ELR (cell line): ENCODE measurements around the gene MOV10L1.

Experiments
- DNase-seq: peaks from one replicate; pipeline ENCODE4 v3.0.0-alpha.2; 2015; ENCODE audit warnings: low read depth

Gene MOV10L1

GRCh38 chr22:50175921-50176849, 86.4 kb downstream of the MOV10L1 start:
- DNase-seq = no peak

- no peak for DNase-seq
Observed at GRCh38 chr22:50176850-50177536, 87.2 kb downstream of the MOV10L1 start.

GRCh38 chr22:50177537-50178470, 88.0 kb downstream of the MOV10L1 start:
- DNase-seq = no peak

GRCh38 chr22:50178471-50178864, 88.7 kb downstream of the MOV10L1 start:
- no peak for DNase-seq

GRCh38 chr22:50178871-50179869, 89.4 kb downstream of the MOV10L1 start:
- DNase-seq = no peak

- DNase-seq = no peak
Observed at GRCh38 chr22:50179937-50180726, 90.3 kb downstream of the MOV10L1 start.

- DNase-seq = no peak
Observed at GRCh38 chr22:50180727-50181521, 91.1 kb downstream of the MOV10L1 start.

GRCh38 chr22:50182176-50183081, 92.6 kb downstream of the MOV10L1 start:
- no peak for DNase-seq

- DNase-seq = no peak
Observed at GRCh38 chr22:50183141-50183971, 93.5 kb downstream of the MOV10L1 start.

GRCh38 chr22:50184004-50184901, 94.4 kb downstream of the MOV10L1 start:
- peak; percentile 47 for DNase-seq

GRCh38 chr22:50184902-50185374, 95.1 kb downstream of the MOV10L1 start:
- no peak for DNase-seq

GRCh38 chr22:50185375-50186087, 95.7 kb downstream of the MOV10L1 start, which contains the start of gene TRABD:
TSS of gene TRABD (plus strand) at chr22:50185913. CDS start at chr22:50193061, 7,148 bp downstream.
- peak; percentile 92 for DNase-seq

GRCh38 chr22:50186181-50186714, 96.4 kb downstream of the MOV10L1 start:
- DNase-seq = no peak

GRCh38 chr22:50186761-50187523, 97.1 kb downstream of the MOV10L1 start:
- peak; percentile 50 for DNase-seq
